ENCODE data around the gene CDKN1C. TPM values are rescaled to one million over a fixed set of nuclear protein-coding genes. Genes with fewer than 3 reads are reported as not detected.

Gene CDKN1C
- total and polyA plus RNA-seq, 2 of the 8 experiments (the other 6 are each of a cell fraction or from before 2014, with no cell fraction given) = 12.8 to 14.1 TPM

DNA sequence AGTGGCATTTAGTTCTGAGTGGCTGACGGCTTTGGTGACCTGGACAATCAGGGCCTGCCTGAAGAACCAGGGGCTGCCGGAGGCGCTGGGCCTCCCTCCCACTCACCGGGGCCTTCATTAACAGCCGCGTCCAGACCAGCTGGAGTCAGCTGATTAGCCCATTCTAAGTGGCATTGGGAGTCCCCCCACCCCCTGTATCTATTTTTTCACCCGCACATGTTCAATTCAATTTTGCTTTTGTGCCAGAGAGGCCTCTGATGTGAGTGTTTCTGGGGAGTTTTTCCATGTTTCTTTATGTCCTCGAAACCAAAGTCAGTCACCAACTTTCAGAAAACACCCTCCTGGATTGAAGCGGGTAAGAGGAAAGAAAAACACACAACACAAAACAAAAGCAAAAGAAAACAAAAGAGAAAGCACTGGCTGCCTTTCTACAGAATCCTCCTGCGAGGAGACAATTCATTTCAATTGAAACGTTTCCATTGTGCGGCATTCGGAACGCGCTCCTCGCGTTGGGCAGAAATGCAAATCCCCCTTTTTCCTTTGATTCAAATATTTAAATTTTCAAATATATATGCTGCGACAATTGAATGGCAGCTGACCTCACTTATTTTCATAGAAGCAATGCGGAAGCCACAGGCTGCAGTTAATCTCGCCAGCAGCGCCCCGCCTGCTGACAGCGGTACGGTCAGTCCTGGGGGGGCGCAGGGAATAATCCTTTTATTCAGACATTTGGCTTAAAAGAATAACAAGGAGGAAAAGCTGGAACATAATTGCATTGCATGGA lies 17.7 kb downstream of the CDKN1C start:
- CTCF ChIA-PET (ENCODE audit: partially characterized antibody) = interaction anchor here (0.7 to 2.3 kb wide), 5 partner anchors 9 to 336 kb away, joined by 4 to 10 read pairs (median 5); no protein-coding TSS in a partner anchor
- Histone ChIP-seq H3K9ac (replicated peaks in 1 of 4; ENCODE audit: extremely low read depth in 1 of 4, low read depth in 3 of 4, low read length in 3 of 4) (no peak overlapping the region), H3K36me3 (ENCODE audit: control insufficient read depth in 2 of 4, insufficient read depth in 4 of 4, low read length in 3 of 4) (peaks cover 0 to 4% (median 0%) of the 10 kb centered on the region in 4 experiments; a peak in 1 of 8 replicates), H2AFZ (ENCODE audit: low read length) (no peak overlapping the region), H3K56ac (replicated peaks; ENCODE audit: insufficient read length, low read depth, low read length) (no peak overlapping the region), H3K4me3 (ENCODE audit: extremely low read depth in 1 of 4, insufficient read depth in 2 of 4, low read depth in 3 of 4, low read length in 4 of 4) (peak overlapping the region in 2 of 4 experiments; percentile 10 to 47; a peak in 4 of 8 replicates), H2BK15ac (ENCODE audit: low read length) (no peak overlapping the region), H3K4me1 (replicated peaks in 1 of 4; ENCODE audit: control insufficient read depth in 3 of 4, insufficient read depth in 4 of 4, low read length in 3 of 4) (peaks cover 4 to 38% (median 22%) of the 10 kb centered on the region in 4 experiments), H3K4ac (replicated peaks; ENCODE audit: insufficient read length, low read depth, low read length) (no peak overlapping the region), H3K27ac (ENCODE audit: low read depth, low read length) (no peak overlapping the region), H2BK120ac (replicated peaks; ENCODE audit: low read depth, low read length) (no peak overlapping the region), H2BK12ac (ENCODE audit: low read depth, low read length) (peak overlapping the region; percentile 87; the same call in 1 of the 2 replicates), H4K5ac (ENCODE audit: insufficient read length, low read depth, low read length) (no peak overlapping the region), H2BK20ac (ENCODE audit: low read length) (0 out of 2 replicates have a peak overlapping the region, but pooled peaks have one; percentile 34), H3K27me3 (replicated peaks in 1 of 4; ENCODE audit: control insufficient read depth in 3 of 4, extremely low read depth in 1 of 4, insufficient read depth in 3 of 4, low read length in 3 of 4) (peaks cover 42 to 90% (median 79%) of the 10 kb centered on the region in 4 experiments), H3K9me3 (ENCODE audit: insufficient read depth in 2 of 2, low read depth in 1 of 2, low read length in 1 of 2) (peaks cover 8 to 10% of the 10 kb centered on the region in 2 experiments; a peak in 2 of 4 replicates), H3K4me2 (ENCODE audit: insufficient read depth in 1 of 2, low read depth in 2 of 2, low read length in 2 of 2) (peak overlapping the region; percentile 59 to 67), H3K79me2 (ENCODE audit: control insufficient read depth in 1 of 2, insufficient read depth in 2 of 2, low read length in 2 of 2) (no peaks in the 10 kb centered on the region), H3K79me1 (ENCODE audit: low read depth, low read length) (no peaks in the 10 kb centered on the region), H3K23me2 (ENCODE audit: low read depth, low read length) (peaks cover 5% of the 10 kb centered on the region; the same call in 1 of the 2 replicates), H3K23ac (ENCODE audit: insufficient read length) (no peak overlapping the region), H4K91ac (replicated peaks; ENCODE audit: insufficient read length, low read length) (no peak overlapping the region), H3K14ac (ENCODE audit: insufficient read length) (no peak overlapping the region), H3K18ac (ENCODE audit: extremely low read depth, low read length) (no peak overlapping the region), H2BK5ac (ENCODE audit: low read depth, low read length) (no peak overlapping the region), H2AK5ac (ENCODE audit: low read depth, low read length) (0 out of 2 replicates have a peak overlapping the region, but pooled peaks have one; percentile 65), H4K20me1 (replicated peaks in 1 of 2; ENCODE audit: control insufficient read depth in 1 of 2, insufficient read depth in 2 of 2, low read length in 2 of 2) (no peaks in the 10 kb centered on the region), H4K8ac (ENCODE audit: extremely low read depth, insufficient read depth, low read length) (no peak overlapping the region)
- POLR2A ChIA-PET (ENCODE audit: partially characterized antibody) = interaction anchor here (0.9 kb wide), 1 partner anchor 168 kb away, joined by 3 read pairs; the partner anchor contains the start of gene KCNQ1OT1
- FAIRE-seq (no peak), DNase-seq (ENCODE audit: low read depth in 1 of 2, low spot score in 2 of 2) (no peak)
- 17% methylated on average over 25 of the region's 25 CpGs; no CpG with 5 or more reads in 1 of the 2 experiments for WGBS, 2 experiments (ENCODE audit: extremely low coverage in 1 of 2, insufficient coverage in 1 of 2, insufficient read length in 1 of 2, insufficient replicate concordance in 2 of 2, low coverage in 1 of 2, low lambda C conversion rate in 2 of 2, missing lambda C conversion rate in 1 of 2)
- TF ChIP-seq GTF2F1 (IDR thresholded peaks at IDR 0.05; ENCODE audit: borderline replicate concordance, low read depth, low read length) = no peak

Measured in H1 (cell line).